ENCODE measurements around the gene SP6. TPM values are rescaled to one million over a fixed set of nuclear protein-coding genes. Genes with fewer than 3 reads are reported as not detected.
A peak's percentile ranks its signal among the peaks of the same experiment; 100 is the strongest.

The SP6 gene
- total RNA-seq, 3 donors from 2014 or later = 2.0 to 11.6 (median 4.7) TPM

GRCh38 chr17:47883589-47884426 lies 32.8 kb upstream of the SP6 start:
- no peak for TF ChIP-seq CTCF (IDR thresholded peaks at IDR 0.05)
- intact Hi-C loops (cut with DNase I, micrococcal nuclease) = loop anchor here in 1 of 2 donors (5.0 kb wide), 1 partner anchor 37 kb away; no protein-coding TSS in a partner anchor
- ATAC-seq (peak; percentile 41), DNase-seq (peak in 2 of 3 donors; percentile 67 to 81)
- H3K4me1 ChIP-seq (ENCODE audit: low read depth) = peaks cover 39% of the 10 kb centered on the region
- no peak overlapping the region for H3K4me3 ChIP-seq
- H3K36me3 ChIP-seq (ENCODE audit: low read depth) = no peaks in the 10 kb centered on the region
- H3K9me3 ChIP-seq = no peaks in the 10 kb centered on the region

- Histone ChIP-seq H3K4me3 (no peak overlapping the region), H3K4me1 (ENCODE audit: low read depth) (peaks cover 39% of the 10 kb centered on the region), H3K9me3 (no peaks in the 10 kb centered on the region), H3K36me3 (ENCODE audit: low read depth) (no peaks in the 10 kb centered on the region)
- ATAC-seq = peak; percentile 2
- intact Hi-C loops (cut with DNase I, micrococcal nuclease) = loop anchor here in 1 of 2 donors (5.0 kb wide), 1 partner anchor 36 kb away; no protein-coding TSS in a partner anchor
- no peak for TF ChIP-seq CTCF (IDR thresholded peaks at IDR 0.05)
- DNase-seq = no peak
Observed at GRCh38 chr17:47882695-47883588, 32.0 kb upstream of the SP6 start.

- DNase-seq (peak in 2 of 3 donors; percentile 69 to 73), ATAC-seq (peak; percentile 57)
- peaks cover 39% of the 10 kb centered on the region for H3K4me1 ChIP-seq (ENCODE audit: low read depth)
- TF ChIP-seq CTCF (IDR thresholded peaks at IDR 0.05) = no peak
- intact Hi-C loops (cut with DNase I, micrococcal nuclease) = loop anchor here in 1 of 2 donors (5.0 kb wide), 1 partner anchor 35 kb away; no protein-coding TSS in a partner anchor
- H3K4me3 ChIP-seq = no peak overlapping the region
- H3K9me3 ChIP-seq = no peaks in the 10 kb centered on the region
- H3K36me3 ChIP-seq (ENCODE audit: low read depth) = no peaks in the 10 kb centered on the region
Observed at GRCh38 chr17:47882247-47882646, 31.3 kb upstream of the SP6 start.

GRCh38 chr17:47879776-47880454 lies 29.0 kb upstream of the SP6 start:
- ATAC-seq (no peak), DNase-seq (no peak)
- intact Hi-C loops (cut with DNase I, micrococcal nuclease) = loop anchor here in 1 of 2 donors (5.0 kb wide), 1 partner anchor 33 kb away; no protein-coding TSS in a partner anchor
- Histone ChIP-seq H3K36me3 (ENCODE audit: low read depth) (no peaks in the 10 kb centered on the region), H3K4me1 (ENCODE audit: low read depth) (peaks cover 29% of the 10 kb centered on the region), H3K4me3 (no peak overlapping the region), H3K9me3 (no peaks in the 10 kb centered on the region)
- no peak for TF ChIP-seq CTCF (IDR thresholded peaks at IDR 0.05)

- H3K4me1 ChIP-seq (ENCODE audit: low read depth) = peaks cover 23% of the 10 kb centered on the region
- no peak for ATAC-seq
- intact Hi-C loops (cut with DNase I, micrococcal nuclease) = no loop called here
Observed at GRCh38 chr17:47879028-47879585, 28.1 kb upstream of the SP6 start.

More at GRCh38 chr17:47879028-47879585, 28.1 kb upstream of the SP6 start:
- Histone ChIP-seq H3K9me3 (no peaks in the 10 kb centered on the region), H3K36me3 (ENCODE audit: low read depth) (no peaks in the 10 kb centered on the region), H3K4me3 (no peak overlapping the region)
- DNase-seq = no peak
- TF ChIP-seq CTCF (IDR thresholded peaks at IDR 0.05) = no peak

Data from mucosa of descending colon (tissue), 3 donors.